Stimulated activated CD8-positive, alpha-beta memory T cell treated with anti-CD3 and anti-CD28 coated beads, Interleukin-12 subunit alpha, Interleukin-12 subunit beta, amount 100 ng/mL, for 24 hours (primary cell): ENCODE measurements around the gene KRTAP5-5.
"Not testable (repeated sequence)": the region's sequence is repeated elsewhere in the genome, so short reads cannot be mapped to it uniquely, and the experiment has no call there.

Source experiments
- DNase-seq: peaks from one replicate; pipeline ENCODE4 v3.0.0-alpha.2; 2020; ENCODE audit errors: extremely low read depth

KRTAP5-5 gene

GRCh38 chr11:1629326-1630185, at the start of gene KRTAP5-5:
TSS of gene KRTAP5-5 (plus strand) at chr11:1629775. CDS start at chr11:1629841, 66 bp downstream.
- DNase-seq: no peak

- no peak for DNase-seq
Measured at GRCh38 chr11:1581976-1582375, 47.6 kb upstream of the KRTAP5-5 start.

GRCh38 chr11:1582909-1583308, 46.7 kb upstream of the KRTAP5-5 start:
- DNase-seq: not testable (repeated sequence)

- DNase-seq: not testable (repeated sequence)
Measured at GRCh38 chr11:1584661-1585370, 44.8 kb upstream of the KRTAP5-5 start, which contains the start of gene KRTAP5-1. TSS of gene KRTAP5-1 (minus strand) at chr11:1585283. CDS start at chr11:1585249, 34 bp downstream.

GRCh38 chr11:1586699-1587098, 42.9 kb upstream of the KRTAP5-5 start:
- DNase-seq: no peak

GRCh38 chr11:1589191-1589963, 40.2 kb upstream of the KRTAP5-5 start:
- DNase-seq: not testable (repeated sequence)

- DNase-seq: no peak
Measured at GRCh38 chr11:1589996-1590395, 39.6 kb upstream of the KRTAP5-5 start.

- no peak for DNase-seq
Measured at GRCh38 chr11:1592628-1593027, 36.9 kb upstream of the KRTAP5-5 start.

GRCh38 chr11:1595994-1596575, 33.5 kb upstream of the KRTAP5-5 start:
- DNase-seq: not testable (repeated sequence)

GRCh38 chr11:1596576-1597121, 32.9 kb upstream of the KRTAP5-5 start:
- not testable (repeated sequence) for DNase-seq

GRCh38 chr11:1597331-1597993, 32.1 kb upstream of the KRTAP5-5 start:
- DNase-seq: no peak

GRCh38 chr11:1597994-1598380, 31.6 kb upstream of the KRTAP5-5 start, which contains the start of gene KRTAP5-2:
TSS of gene KRTAP5-2 (minus strand) at chr11:1598294. CDS start at chr11:1598250, 44 bp downstream.
- DNase-seq: no peak

- not testable (repeated sequence) for DNase-seq
Measured at GRCh38 chr11:1598406-1598805, 31.2 kb upstream of the KRTAP5-5 start.

GRCh38 chr11:1598816-1599215, 30.8 kb upstream of the KRTAP5-5 start:
- no peak for DNase-seq

GRCh38 chr11:1600626-1601025, 28.9 kb upstream of the KRTAP5-5 start:
- no peak for DNase-seq

- DNase-seq: not testable (repeated sequence)
Measured at GRCh38 chr11:1601663-1602062, 27.9 kb upstream of the KRTAP5-5 start.

- DNase-seq: no peak
Measured at GRCh38 chr11:1603629-1604028, 25.9 kb upstream of the KRTAP5-5 start.

- DNase-seq: no peak
Measured at GRCh38 chr11:1604181-1604580, 25.4 kb upstream of the KRTAP5-5 start.

- DNase-seq: no peak
Measured at GRCh38 chr11:1604711-1605110, 24.9 kb upstream of the KRTAP5-5 start.

- not testable (repeated sequence) for DNase-seq
Measured at GRCh38 chr11:1605923-1606322, 23.7 kb upstream of the KRTAP5-5 start.
